Measurements from ENCODE around the gene FGGY.
A peak's percentile ranks its signal among the peaks of the same experiment; 100 is the strongest.

The FGGY gene

DNA sequence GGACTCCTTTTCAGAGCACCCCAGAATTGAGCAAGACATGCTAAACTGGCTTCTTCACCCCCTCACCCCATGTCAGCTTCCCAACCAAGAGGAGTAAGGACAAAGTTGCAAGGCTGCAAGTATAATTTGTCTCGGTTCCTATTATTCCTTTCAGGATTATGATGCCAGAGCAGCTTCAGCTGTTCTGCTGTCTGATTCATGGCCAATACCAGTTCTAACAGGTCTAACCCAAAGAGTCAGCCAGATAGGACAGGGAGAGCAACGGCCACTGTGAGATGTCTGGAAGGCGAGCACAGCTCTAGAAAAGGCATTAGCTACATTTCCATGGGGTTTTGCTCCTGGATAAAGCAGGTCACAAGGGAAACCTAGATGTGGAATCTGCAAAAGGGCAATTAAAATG, 464.5 kb downstream of the FGGY start:
- DNase-seq (ENCODE audit: low read depth in 2 of 2): no peak

DNA sequence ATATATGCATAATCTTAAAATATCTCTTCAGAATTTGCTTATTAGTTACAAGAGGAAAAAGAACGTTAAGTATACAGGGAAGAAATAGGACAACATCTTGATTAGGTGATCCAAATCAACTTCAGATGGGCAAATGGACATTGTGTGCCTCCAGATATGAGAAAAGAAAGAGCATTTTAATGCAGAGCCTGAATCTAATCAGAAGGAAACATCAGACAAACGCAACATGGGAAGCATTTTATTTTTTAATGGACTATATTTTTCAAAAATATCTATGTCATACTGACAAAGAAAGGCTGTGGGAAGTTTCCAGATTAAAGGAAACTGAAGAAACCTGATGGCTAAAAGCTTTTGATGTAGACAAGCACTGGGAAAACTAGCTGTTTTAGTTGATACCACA, 466.5 kb downstream of the FGGY start:
- no peak for DNase-seq (ENCODE audit: low read depth in 2 of 2)

GRCh38 chr1:59765011-59765730, 468.3 kb downstream of the FGGY start:
- DNase-seq (ENCODE audit: low read depth in 2 of 2): no peak

GRCh38 chr1:59766227-59766855, 469.4 kb downstream of the FGGY start:
- no peak for DNase-seq (ENCODE audit: low read depth in 2 of 2)

- no peak for DNase-seq (ENCODE audit: low read depth in 2 of 2)
These were observed 470.2 kb downstream of the FGGY start for GRCh38 chr1:59767119-59767518.

GRCh38 chr1:59768792-59769735, 472.2 kb downstream of the FGGY start:
- DNase-seq (ENCODE audit: low read depth in 2 of 2): no peak

DNA sequence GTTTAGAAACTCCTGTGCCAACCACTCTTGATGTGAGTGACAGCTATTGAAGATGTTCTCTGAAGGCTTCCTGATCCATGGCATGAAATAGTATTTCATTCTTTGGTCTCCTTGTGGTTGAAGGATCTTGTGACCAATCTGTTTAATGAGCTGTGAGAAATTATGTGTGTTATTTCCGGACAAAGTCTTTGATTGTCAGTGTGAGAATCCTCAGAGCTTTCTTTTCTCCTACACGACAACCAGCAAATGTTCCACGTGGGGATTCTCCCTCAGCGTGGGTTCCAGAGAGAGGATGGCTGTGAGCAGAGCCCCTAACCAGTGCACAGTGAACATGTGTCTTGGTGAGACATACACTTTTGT, 472.8 kb downstream of the FGGY start:
- no peak for DNase-seq (ENCODE audit: low read depth in 2 of 2)

DNA sequence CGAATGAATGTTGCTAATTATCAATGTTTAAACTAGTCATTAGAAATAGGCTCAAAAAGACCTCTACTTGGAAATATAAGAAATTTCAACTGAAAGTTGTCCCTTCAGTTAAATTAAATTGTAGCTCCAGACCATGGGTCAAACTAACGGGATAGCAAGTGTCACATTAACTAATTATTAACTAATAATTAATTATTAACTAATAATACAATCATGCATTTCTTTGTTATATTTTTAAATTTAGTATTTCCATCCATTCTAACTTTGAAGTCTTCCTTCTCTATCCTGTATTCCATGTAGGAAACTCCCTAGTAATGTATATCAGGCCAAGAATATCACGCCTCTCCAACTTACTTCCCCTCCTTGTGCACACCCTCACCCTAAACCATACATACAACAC, 474.5 kb downstream of the FGGY start:
- DNase-seq (ENCODE audit: low read depth in 2 of 2): no peak

DNA sequence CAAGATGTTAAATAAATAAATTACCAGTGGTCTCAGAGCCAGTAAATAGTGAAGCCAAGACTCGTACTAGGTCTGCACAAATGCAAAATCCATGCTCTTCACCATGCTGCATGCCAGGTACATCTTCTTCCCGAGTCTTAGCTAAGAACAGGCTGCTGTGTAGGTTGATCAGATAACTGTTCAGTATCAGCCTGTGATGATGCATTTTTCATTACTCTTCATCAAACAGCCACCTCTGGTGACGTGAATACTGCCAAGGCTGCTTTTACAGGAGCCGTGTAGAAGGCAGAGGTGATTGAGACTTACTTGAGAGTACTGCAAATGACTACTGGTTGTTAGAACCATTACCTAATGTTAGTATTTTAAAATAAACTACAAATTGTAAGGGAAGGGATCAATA, 478.6 kb downstream of the FGGY start:
- DNase-seq (ENCODE audit: low read depth in 2 of 2): no peak

GRCh38 chr1:59776960-59777852, 480.3 kb downstream of the FGGY start:
- peak; percentile 41 to 56 for DNase-seq (ENCODE audit: low read depth in 2 of 2)

GRCh38 chr1:59779949-59780348, 483.1 kb downstream of the FGGY start:
- DNase-seq (ENCODE audit: low read depth in 2 of 2): no peak

DNA sequence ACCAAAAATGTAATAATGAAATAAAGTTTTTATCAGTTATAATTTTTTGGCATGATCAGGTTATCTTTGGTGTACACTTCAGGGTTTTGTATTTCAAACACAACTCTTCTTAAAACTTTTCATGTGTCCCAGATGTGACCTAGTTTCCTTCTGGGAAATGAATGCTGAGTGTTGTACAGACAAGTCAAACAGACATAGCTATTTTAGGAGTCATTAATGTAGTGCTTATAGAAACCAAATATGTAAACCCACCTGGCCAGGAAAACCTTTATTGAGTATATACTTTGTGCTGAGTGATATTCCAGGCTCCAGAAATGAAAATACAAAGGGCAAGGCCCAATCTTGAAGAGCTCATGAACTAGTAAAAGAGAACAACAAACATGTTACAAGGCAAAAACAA, 491.9 kb downstream of the FGGY start:
- no peak for DNase-seq (ENCODE audit: low read depth in 2 of 2)

- no peak for DNase-seq (ENCODE audit: low read depth in 2 of 2)
These were observed 501.7 kb downstream of the FGGY start for GRCh38 chr1:59798600-59798999.

- no peak for DNase-seq (ENCODE audit: low read depth in 2 of 2)
These were observed 506.7 kb downstream of the FGGY start for GRCh38 chr1:59803458-59804038.

DNA sequence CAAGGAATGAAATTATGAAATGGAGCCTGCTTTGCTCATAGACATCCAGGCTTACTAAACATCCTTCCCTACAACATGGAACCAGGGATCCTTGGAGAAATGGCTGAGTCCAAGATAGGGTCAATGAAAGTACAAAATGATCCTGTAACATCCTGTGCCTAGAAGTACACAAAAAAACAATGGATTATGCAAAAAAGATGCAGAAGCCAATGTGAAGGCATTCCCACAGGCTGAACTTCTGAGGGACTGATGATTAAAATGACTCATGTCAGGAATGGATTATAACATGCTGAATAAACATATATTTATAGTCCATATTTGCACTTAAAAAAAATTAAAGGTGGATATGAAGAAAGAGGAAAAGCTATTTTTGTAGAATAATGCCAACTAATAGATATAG, 507.4 kb downstream of the FGGY start:
- DNase-seq (ENCODE audit: low read depth in 2 of 2): no peak

- no peak for DNase-seq (ENCODE audit: low read depth in 2 of 2)
These were observed 508.7 kb downstream of the FGGY start for GRCh38 chr1:59805554-59805953.
